Panc1 (cell line): Measurements from ENCODE around the gene EIF4ENIF1. TPM values are rescaled to one million over a fixed set of nuclear protein-coding genes. Genes with fewer than 3 reads are reported as not detected.
"Not testable (repeated sequence)": the region's sequence is repeated elsewhere in the genome, so short reads cannot be mapped to it uniquely, and the experiment has no call there.

Experiments used
- ATAC-seq: fragments of 200-7000 bp; cut with Tn5 transposase; 2 replicates; pipeline ENCODE4 v1.9.1; 2020; ENCODE audit warnings: mild to moderate bottlenecking, moderate library complexity
- BruUV-seq: library from RNA; stranded (reverse); fragments of 400-500 nt; replicated peaks from 2 replicates; lab custom pipeline; 2021; lab: Mats Ljungman, UMichigan
- CTCF ChIA-PET: fragments of 300-600 bp; sonication (Branson Sonifier 250); formaldehyde crosslinking; loops from one replicate; lab custom pipeline; 2022; ENCODE audit warnings: antibody characterized with exemption; lab: Charles Lee
- POLR2A ChIA-PET: fragments of 300-600 bp; sonication (Branson Sonifier 250); formaldehyde crosslinking; loops from one replicate; lab custom pipeline; 2022; ENCODE audit warnings: antibody characterized with exemption; lab: Charles Lee
- DNase-seq: peaks from one replicate; pipeline ENCODE4 v3.0.0-alpha.2; 2010; ENCODE audit warnings: low read depth, low spot score
- H3K27ac ChIP-seq: 2 replicates; pipeline ENCODE4 v1.5.1; 2011; ENCODE audit warnings: mild to moderate bottlenecking, low read length, inconsistent platforms
- H3K27me3 ChIP-seq: fragments of 200-500 bp; sonication (Bioruptor generic); 2 replicates; pipeline ENCODE4 v1.6.0; 2014; ENCODE audit warnings: low read length, inconsistent platforms; ENCODE audit not compliant: control insufficient read depth, insufficient read depth
- H3K36me3 ChIP-seq: fragments of 200-500 bp; sonication (Bioruptor generic); 2 replicates; pipeline ENCODE4 v1.5.1; 2014; ENCODE audit warnings: inconsistent platforms, mild to moderate bottlenecking, low read length, moderate library complexity; ENCODE audit not compliant: control insufficient read depth, insufficient read depth
- H3K4me1 ChIP-seq: 2 replicates; pipeline ENCODE4 v1.5.1; 2011; ENCODE audit warnings: inconsistent platforms, mild to moderate bottlenecking, low read length, moderate library complexity; ENCODE audit not compliant: control insufficient read depth, insufficient read depth
- H3K4me3 ChIP-seq, 2 experiments: 2 replicates each; pipeline ENCODE4 v1.5.1; 2011 to 2012; ENCODE audit warnings: low read depth in 2 of 2, low read length in 2 of 2, mild to moderate bottlenecking in 2 of 2, inconsistent platforms in 1 of 2, moderate library complexity in 1 of 2
- H3K9me3 ChIP-seq: fragments of 200-500 bp; sonication (Bioruptor generic); 2 replicates; pipeline ENCODE4 v1.5.1; 2014; ENCODE audit warnings: low read depth, mild to moderate bottlenecking, inconsistent platforms, low read length, moderate library complexity; ENCODE audit not compliant: control insufficient read depth, insufficient read depth
- POLR2AphosphoS5 ChIP-seq: IDR thresholded peaks from 2 replicates; pipeline ENCODE4 v1.6.1; 2012; ENCODE audit warnings: mild to moderate bottlenecking, low read depth, low read length, moderate library complexity
- SIN3A ChIP-seq: IDR thresholded peaks from 2 replicates; pipeline ENCODE4 v1.6.1; 2012; ENCODE audit warnings: low read depth, mild to moderate bottlenecking, low read length, moderate library complexity, borderline replicate concordance; ENCODE audit not compliant: insufficient read depth
- TCF7L2 ChIP-seq: IDR thresholded peaks from 2 replicates; pipeline ENCODE4 v1.6.1; 2011; ENCODE audit warnings: mild to moderate bottlenecking, low read depth, low read length, inconsistent platforms
- in situ Hi-C: cut with HindIII; loops from 2 replicates; pipeline ENCODE4 v1.10.0; 2016; ENCODE audit warnings: low sequenced_read_pairs, low pct_unique_long_range_greater_than_20kb
- intact Hi-C: fragments of 100-400 bp; cut with micrococcal nuclease; formaldehyde crosslinking; loops from one replicate; pipeline ENCODE4 v1.10.0; 2022; ENCODE audit not compliant: unreplicated experiment
- total RNA-seq: library from RNA; stranded (reverse); gene quantifications from one replicate; pipeline ENCODE4 v1.2.1, GENCODE V29; 2021; ENCODE audit not compliant: unreplicated experiment
- TF ChIP-seq, protein P1 (sequence below), 2 experiments: IDR thresholded peaks; 2 replicates each; pipeline ENCODE4 v1.6.1; 2011 to 2012; ENCODE audit warnings: low read depth in 2 of 2, control low read depth in 1 of 2, low read length in 1 of 2, mild to moderate bottlenecking in 1 of 2, moderate library complexity in 1 of 2; ENCODE audit not compliant: insufficient read depth in 1 of 2
- TF ChIP-seq, protein P2 (sequence below): fragments of 450-650 bp; IDR thresholded peaks from 2 replicates; pipeline ENCODE4 v1.5.1; 2017; ENCODE audit warnings: mild to moderate bottlenecking

Gene EIF4ENIF1
- total RNA-seq, 1 experiment from 2014 or later: 23.3 TPM

DNA sequence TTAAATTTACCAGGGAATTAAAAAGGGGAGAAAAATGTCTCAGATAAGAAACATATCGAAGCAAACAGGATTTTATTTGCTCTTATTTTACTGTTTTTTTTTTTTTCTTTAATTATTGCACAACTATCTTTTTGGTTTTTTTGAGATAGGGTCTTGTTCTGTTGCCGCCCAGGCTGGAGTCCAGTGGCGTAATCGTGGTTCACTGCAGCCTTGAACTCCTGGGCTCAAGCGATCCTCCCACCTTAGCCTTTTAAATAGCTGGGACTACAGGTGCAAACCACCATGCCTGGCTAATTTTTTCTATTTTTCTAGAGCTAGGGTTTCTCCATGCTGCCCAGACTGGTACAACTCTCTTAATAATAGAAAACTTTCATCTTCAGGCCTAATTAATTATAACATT is 57.7 kb downstream of the EIF4ENIF1 start:
- in situ Hi-C loops: no loop called here
- CTCF ChIA-PET: no interaction called here

GRCh38 chr22:31425331-31426050 is 64.2 kb downstream of the EIF4ENIF1 start:
- H3K27me3 ChIP-seq: no peaks in the 10 kb centered on the region
- H3K4me3 ChIP-seq: no peak overlapping the region
- intact Hi-C loops (no loop called here), in situ Hi-C loops (no loop called here)
- H3K27ac ChIP-seq: no peak overlapping the region
- TF ChIP-seq TCF7L2: no peak
- TF ChIP-seq, protein P1, sequence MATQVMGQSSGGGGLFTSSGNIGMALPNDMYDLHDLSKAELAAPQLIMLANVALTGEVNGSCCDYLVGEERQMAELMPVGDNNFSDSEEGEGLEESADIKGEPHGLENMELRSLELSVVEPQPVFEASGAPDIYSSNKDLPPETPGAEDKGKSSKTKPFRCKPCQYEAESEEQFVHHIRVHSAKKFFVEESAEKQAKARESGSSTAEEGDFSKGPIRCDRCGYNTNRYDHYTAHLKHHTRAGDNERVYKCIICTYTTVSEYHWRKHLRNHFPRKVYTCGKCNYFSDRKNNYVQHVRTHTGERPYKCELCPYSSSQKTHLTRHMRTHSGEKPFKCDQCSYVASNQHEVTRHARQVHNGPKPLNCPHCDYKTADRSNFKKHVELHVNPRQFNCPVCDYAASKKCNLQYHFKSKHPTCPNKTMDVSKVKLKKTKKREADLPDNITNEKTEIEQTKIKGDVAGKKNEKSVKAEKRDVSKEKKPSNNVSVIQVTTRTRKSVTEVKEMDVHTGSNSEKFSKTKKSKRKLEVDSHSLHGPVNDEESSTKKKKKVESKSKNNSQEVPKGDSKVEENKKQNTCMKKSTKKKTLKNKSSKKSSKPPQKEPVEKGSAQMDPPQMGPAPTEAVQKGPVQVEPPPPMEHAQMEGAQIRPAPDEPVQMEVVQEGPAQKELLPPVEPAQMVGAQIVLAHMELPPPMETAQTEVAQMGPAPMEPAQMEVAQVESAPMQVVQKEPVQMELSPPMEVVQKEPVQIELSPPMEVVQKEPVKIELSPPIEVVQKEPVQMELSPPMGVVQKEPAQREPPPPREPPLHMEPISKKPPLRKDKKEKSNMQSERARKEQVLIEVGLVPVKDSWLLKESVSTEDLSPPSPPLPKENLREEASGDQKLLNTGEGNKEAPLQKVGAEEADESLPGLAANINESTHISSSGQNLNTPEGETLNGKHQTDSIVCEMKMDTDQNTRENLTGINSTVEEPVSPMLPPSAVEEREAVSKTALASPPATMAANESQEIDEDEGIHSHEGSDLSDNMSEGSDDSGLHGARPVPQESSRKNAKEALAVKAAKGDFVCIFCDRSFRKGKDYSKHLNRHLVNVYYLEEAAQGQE (IDR thresholded peaks at IDR 0.05; ENCODE audit: insufficient read depth in 1 of 2, low read depth in 2 of 2, low read length in 1 of 2): no peak
- BruUV-seq: no TSS peak
- CTCF ChIA-PET: interaction anchor here (0.6 kb wide), 1 partner anchor 80 kb away, joined by 3 read pairs; no protein-coding TSS in a partner anchor
- H3K36me3 ChIP-seq: peaks cover 17% of the 10 kb centered on the region
- ATAC-seq (no peak), DNase-seq (no peak)
- POLR2A ChIA-PET: interaction anchor here (0.7 kb wide), 1 partner anchor 55 kb away, joined by 6 read pairs; no protein-coding TSS in a partner anchor
- no peaks in the 10 kb centered on the region for H3K4me1 ChIP-seq
- H3K9me3 ChIP-seq: no peaks in the 10 kb centered on the region

More for the DNA sequence above, 57.7 kb downstream of the EIF4ENIF1 start:
- ATAC-seq (no peak), DNase-seq (no peak)
- Histone ChIP-seq H3K27ac (no peak overlapping the region), H3K27me3 (no peaks in the 10 kb centered on the region), H3K4me1 (no peaks in the 10 kb centered on the region), H3K9me3 (no peaks in the 10 kb centered on the region), H3K4me3 (no peak overlapping the region), H3K36me3 (peaks cover 7% of the 10 kb centered on the region)
- POLR2A ChIA-PET: interaction anchor here (0.7 kb wide), 1 partner anchor 84 kb away, joined by 5 read pairs; no protein-coding TSS in a partner anchor
- TF ChIP-seq SIN3A: no peak
- TF ChIP-seq, protein P2, sequence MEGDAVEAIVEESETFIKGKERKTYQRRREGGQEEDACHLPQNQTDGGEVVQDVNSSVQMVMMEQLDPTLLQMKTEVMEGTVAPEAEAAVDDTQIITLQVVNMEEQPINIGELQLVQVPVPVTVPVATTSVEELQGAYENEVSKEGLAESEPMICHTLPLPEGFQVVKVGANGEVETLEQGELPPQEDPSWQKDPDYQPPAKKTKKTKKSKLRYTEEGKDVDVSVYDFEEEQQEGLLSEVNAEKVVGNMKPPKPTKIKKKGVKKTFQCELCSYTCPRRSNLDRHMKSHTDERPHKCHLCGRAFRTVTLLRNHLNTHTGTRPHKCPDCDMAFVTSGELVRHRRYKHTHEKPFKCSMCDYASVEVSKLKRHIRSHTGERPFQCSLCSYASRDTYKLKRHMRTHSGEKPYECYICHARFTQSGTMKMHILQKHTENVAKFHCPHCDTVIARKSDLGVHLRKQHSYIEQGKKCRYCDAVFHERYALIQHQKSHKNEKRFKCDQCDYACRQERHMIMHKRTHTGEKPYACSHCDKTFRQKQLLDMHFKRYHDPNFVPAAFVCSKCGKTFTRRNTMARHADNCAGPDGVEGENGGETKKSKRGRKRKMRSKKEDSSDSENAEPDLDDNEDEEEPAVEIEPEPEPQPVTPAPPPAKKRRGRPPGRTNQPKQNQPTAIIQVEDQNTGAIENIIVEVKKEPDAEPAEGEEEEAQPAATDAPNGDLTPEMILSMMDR: no peak
- TF ChIP-seq, protein P1 (IDR thresholded peaks at IDR 0.05; ENCODE audit: insufficient read depth in 1 of 2, low read depth in 2 of 2, low read length in 1 of 2): no peak
- TF ChIP-seq POLR2AphosphoS5: no peak
- TF ChIP-seq TCF7L2: no peak
- intact Hi-C loops: no loop called here
- BruUV-seq: no TSS peak

- intact Hi-C loops, ATAC-seq: not testable (repeated sequence)
Measured at GRCh38 chr22:31402350-31402749, 87.3 kb downstream of the EIF4ENIF1 start.

More at GRCh38 chr22:31402350-31402749, 87.3 kb downstream of the EIF4ENIF1 start:
- BruUV-seq, H3K4me3 ChIP-seq, DNase-seq, H3K9me3 ChIP-seq, in situ Hi-C loops, H3K27ac ChIP-seq, CTCF ChIA-PET, H3K27me3 ChIP-seq: not testable (repeated sequence)
- POLR2A ChIA-PET: interaction anchor here (0.6 kb wide), 1 partner anchor 132 kb away, joined by 4 read pairs; no protein-coding TSS in a partner anchor
- H3K4me1 ChIP-seq: peaks cover 17% of the 10 kb centered on the region
- H3K36me3 ChIP-seq: peaks cover 12% of the 10 kb centered on the region; the same call in 1 of the 2 replicates
